BE2C (cell line): Measurements from ENCODE around the gene TBL3.

Experiments
- DNase-seq: peaks from one replicate; pipeline ENCODE4 v3.0.0-alpha.2; 2020
- H3K27me3 ChIP-seq: fragments of 250-450 bp; sonication (Bioruptor Pico); 2 replicates; pipeline ENCODE4 v1.5.1; 2020; ENCODE audit warnings: mild to moderate bottlenecking
- H3K36me3 ChIP-seq: fragments of 250-450 bp; sonication (Bioruptor Pico); 2 replicates; pipeline ENCODE4 v1.5.1; 2020; ENCODE audit warnings: mild to moderate bottlenecking
- H3K4me1 ChIP-seq: fragments of 250-450 bp; sonication (Bioruptor Pico); 2 replicates; pipeline ENCODE4 v1.5.1; 2020
- H3K4me3 ChIP-seq: 2 replicates; pipeline ENCODE4 v1.5.1; 2011; ENCODE audit warnings: low read depth, low read length
- H3K9me3 ChIP-seq: fragments of 250-450 bp; sonication (Bioruptor Pico); 2 replicates; pipeline ENCODE4 v1.5.1; 2020
- CTCF ChIP-seq: IDR thresholded peaks from 2 replicates; pipeline ENCODE4 v1.5.1; 2012; ENCODE audit warnings: mild to moderate bottlenecking, low read depth, low read length

TBL3 gene

GRCh38 chr16:1981398-1981836 is 9.6 kb downstream of the TBL3 start, which contains the start of gene NOXO1:
Gene NOXO1, minus strand, starts transcription at chr16:1981469. Its CDS starts 290 bp downstream, at chr16:1981179.
- Histone ChIP-seq H3K27me3 (peaks cover 13% of the 10 kb centered on the region; the same call in 1 of the 2 replicates), H3K9me3 (no peaks in the 10 kb centered on the region), H3K36me3 (peaks cover 32% of the 10 kb centered on the region), H3K4me1 (peaks cover 3% of the 10 kb centered on the region; the same call in 1 of the 2 replicates), H3K4me3 (no peak within 1 kb of the TSS)
- no peak for DNase-seq
- TF ChIP-seq CTCF = no peak

DNA sequence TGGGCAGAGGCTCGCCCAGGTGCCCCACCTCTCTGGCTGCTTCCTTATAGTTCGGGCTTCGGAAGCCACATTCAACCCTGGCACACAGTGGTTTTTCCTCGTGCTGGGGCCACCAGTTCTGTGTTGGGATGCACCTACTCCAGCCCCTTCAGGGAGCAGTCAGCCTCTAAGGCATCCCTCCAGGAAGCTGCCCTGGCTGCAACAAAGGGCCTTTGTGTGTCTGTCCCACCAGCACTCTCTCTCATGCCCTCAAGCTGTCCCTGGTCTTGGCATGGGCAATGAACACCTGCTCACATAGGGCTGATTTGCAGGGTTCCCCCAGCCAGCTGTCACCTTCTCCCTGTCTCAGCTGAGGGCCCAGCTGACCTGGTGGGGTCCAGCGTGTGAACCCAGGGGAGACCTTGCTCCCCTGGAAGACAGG is 10.2 kb downstream of the TBL3 start:
- TF ChIP-seq CTCF = no peak
- Histone ChIP-seq H3K9me3 (no peaks in the 10 kb centered on the region), H3K4me3 (no peak overlapping the region), H3K27me3 (peaks cover 13% of the 10 kb centered on the region; the same call in 1 of the 2 replicates), H3K4me1 (peaks cover 3% of the 10 kb centered on the region; the same call in 1 of the 2 replicates), H3K36me3 (peaks cover 33% of the 10 kb centered on the region)
- DNase-seq = no peak

GRCh38 chr16:1982991-1983543 is 11.2 kb downstream of the TBL3 start:
- Histone ChIP-seq H3K27me3 (peaks cover 13% of the 10 kb centered on the region; the same call in 1 of the 2 replicates), H3K36me3 (peaks cover 26% of the 10 kb centered on the region), H3K9me3 (no peaks in the 10 kb centered on the region), H3K4me1 (peaks cover 3% of the 10 kb centered on the region; the same call in 1 of the 2 replicates), H3K4me3 (peak overlapping the region; percentile 66)
- no peak; the same call in 1 of the 2 replicates for TF ChIP-seq CTCF
- no peak for DNase-seq

- Histone ChIP-seq H3K27me3 (peaks cover 14% of the 10 kb centered on the region), H3K4me1 (peaks cover 3% of the 10 kb centered on the region; the same call in 1 of the 2 replicates), H3K9me3 (no peaks in the 10 kb centered on the region), H3K4me3 (peak within 1 kb of the TSS; percentile 86), H3K36me3 (peaks cover 19% of the 10 kb centered on the region)
- peak; percentile 96 for DNase-seq
- TF ChIP-seq CTCF = peak; percentile 52; the same call in 1 of the 2 replicates
Measured at GRCh38 chr16:1983544-1984346, 11.9 kb downstream of the TBL3 start, which contains the start of gene GFER. Gene GFER, plus strand, starts transcription at chr16:1984193. Its CDS starts 26 bp downstream, at chr16:1984219.

GRCh38 chr16:1984347-1985225 is 12.7 kb downstream of the TBL3 start:
- peak overlapping the region; percentile 86 for H3K4me3 ChIP-seq
- peaks cover 17% of the 10 kb centered on the region for H3K36me3 ChIP-seq
- DNase-seq = no peak
- no peak for TF ChIP-seq CTCF
- H3K27me3 ChIP-seq = peaks cover 23% of the 10 kb centered on the region
- H3K9me3 ChIP-seq = no peaks in the 10 kb centered on the region
- H3K4me1 ChIP-seq = peaks cover 3% of the 10 kb centered on the region; the same call in 1 of the 2 replicates
